Measurements from ENCODE around the gene ATP6V0E1. TPM values are rescaled to one million over a fixed set of nuclear protein-coding genes. Genes with fewer than 3 reads are reported as not detected.

Gene ATP6V0E1
- total and polyA plus RNA-seq, 2 experiments from 2014 or later: 75.9 to 250 TPM

- no peak overlapping the region for H3K4me3 Mint-ChIP-seq
- H3K79me2 ChIP-seq (replicated peaks; ENCODE audit: insufficient read depth): no peaks in the 10 kb centered on the region
Observed at GRCh38 chr5:172943906-172944305, 39.7 kb upstream of the ATP6V0E1 start.

More at GRCh38 chr5:172943906-172944305, 39.7 kb upstream of the ATP6V0E1 start:
- no peak overlapping the region for H3K4me3 ChIP-seq
- Mint-ChIP-seq H3K9me3 (no peaks in the 10 kb centered on the region), H3K27me3 (ENCODE audit: insufficient read depth, low read depth, poor library complexity) (peaks cover 16% of the 10 kb centered on the region), H3K27ac (no peak overlapping the region), H3K36me3 (ENCODE audit: low read depth) (peaks cover 36% of the 10 kb centered on the region), H3K4me1 (peaks cover 14% of the 10 kb centered on the region)
- H2AFZ ChIP-seq: no peak overlapping the region
- TF ChIP-seq REST (IDR thresholded peaks at IDR 0.05; ENCODE audit: unreplicated experiment) (no peak), ZNF462 (CRISPR knock-in tag; IDR thresholded peaks at IDR 0.05) (no peak)
- H3F3A ChIP-seq (replicated peaks; ENCODE audit: low read depth): no peaks in the 10 kb centered on the region
- no peak overlapping the region for H3K27ac ChIP-seq (ENCODE audit: low read depth)
- peaks cover 8% of the 10 kb centered on the region; the same call in 1 of the 2 replicates for H3K4me1 ChIP-seq (ENCODE audit: insufficient read depth)
- no peak for DNase-seq (ENCODE audit: low spot score)
- no peaks in the 10 kb centered on the region for H3K9me2 ChIP-seq (ENCODE audit: insufficient read depth)
- 0 out of 2 replicates have a peak overlapping the region, but pooled peaks have one; percentile 65 for H3K4me2 ChIP-seq
- no peaks in the 10 kb centered on the region; the same call in 1 of the 2 replicates for H4K20me1 ChIP-seq (replicated peaks; ENCODE audit: insufficient read depth)
- H3K36me3 ChIP-seq (ENCODE audit: insufficient read depth): no peaks in the 10 kb centered on the region; the same call in 1 of the 2 replicates
- no peak for ATAC-seq
- no peaks in the 10 kb centered on the region for H3K27me3 ChIP-seq (ENCODE audit: insufficient read depth)

Data from GM23338 (cell line).